SH-SY5Y (cell line): ENCODE results near the gene ZNRF2.

Experiments used
- GATA2 ChIP-seq: IDR thresholded peaks from 2 replicates; pipeline ENCODE4 v1.6.1; 2011; ENCODE audit warnings: mild to moderate bottlenecking, low read depth, low read length
- GATA3 ChIP-seq: IDR thresholded peaks from 2 replicates; pipeline ENCODE4 v1.6.1; 2011; ENCODE audit warnings: low read depth, mild to moderate bottlenecking, low read length, moderate library complexity

GRCh38 chr7:30278849-30279652, 5.3 kb upstream of the ZNRF2 start:
- TF ChIP-seq GATA2: no peak
- no peak for TF ChIP-seq GATA3
